ENCODE data around the gene DDX51.

DNA sequence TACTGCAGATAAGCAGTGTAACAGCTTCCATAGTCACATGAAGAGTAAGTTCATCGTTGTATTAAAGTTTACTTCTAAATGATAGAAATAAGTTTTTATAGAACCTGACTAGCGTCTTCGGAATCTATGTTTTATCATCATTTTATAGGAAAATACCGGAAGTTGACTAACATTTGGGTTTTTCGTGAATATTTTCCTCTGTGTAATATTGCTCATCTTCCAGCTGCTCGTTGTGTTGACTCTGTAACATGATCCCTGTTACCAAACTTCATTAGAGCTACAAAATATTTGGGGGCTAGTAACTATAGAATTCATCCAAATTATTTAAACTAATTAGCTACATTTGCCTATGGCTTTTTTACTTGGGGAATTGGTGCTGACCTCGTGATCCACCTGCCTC lies 37.2 kb downstream of the DDX51 start:
- TF ChIP-seq, protein P1, sequence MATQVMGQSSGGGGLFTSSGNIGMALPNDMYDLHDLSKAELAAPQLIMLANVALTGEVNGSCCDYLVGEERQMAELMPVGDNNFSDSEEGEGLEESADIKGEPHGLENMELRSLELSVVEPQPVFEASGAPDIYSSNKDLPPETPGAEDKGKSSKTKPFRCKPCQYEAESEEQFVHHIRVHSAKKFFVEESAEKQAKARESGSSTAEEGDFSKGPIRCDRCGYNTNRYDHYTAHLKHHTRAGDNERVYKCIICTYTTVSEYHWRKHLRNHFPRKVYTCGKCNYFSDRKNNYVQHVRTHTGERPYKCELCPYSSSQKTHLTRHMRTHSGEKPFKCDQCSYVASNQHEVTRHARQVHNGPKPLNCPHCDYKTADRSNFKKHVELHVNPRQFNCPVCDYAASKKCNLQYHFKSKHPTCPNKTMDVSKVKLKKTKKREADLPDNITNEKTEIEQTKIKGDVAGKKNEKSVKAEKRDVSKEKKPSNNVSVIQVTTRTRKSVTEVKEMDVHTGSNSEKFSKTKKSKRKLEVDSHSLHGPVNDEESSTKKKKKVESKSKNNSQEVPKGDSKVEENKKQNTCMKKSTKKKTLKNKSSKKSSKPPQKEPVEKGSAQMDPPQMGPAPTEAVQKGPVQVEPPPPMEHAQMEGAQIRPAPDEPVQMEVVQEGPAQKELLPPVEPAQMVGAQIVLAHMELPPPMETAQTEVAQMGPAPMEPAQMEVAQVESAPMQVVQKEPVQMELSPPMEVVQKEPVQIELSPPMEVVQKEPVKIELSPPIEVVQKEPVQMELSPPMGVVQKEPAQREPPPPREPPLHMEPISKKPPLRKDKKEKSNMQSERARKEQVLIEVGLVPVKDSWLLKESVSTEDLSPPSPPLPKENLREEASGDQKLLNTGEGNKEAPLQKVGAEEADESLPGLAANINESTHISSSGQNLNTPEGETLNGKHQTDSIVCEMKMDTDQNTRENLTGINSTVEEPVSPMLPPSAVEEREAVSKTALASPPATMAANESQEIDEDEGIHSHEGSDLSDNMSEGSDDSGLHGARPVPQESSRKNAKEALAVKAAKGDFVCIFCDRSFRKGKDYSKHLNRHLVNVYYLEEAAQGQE (IDR thresholded peaks at IDR 0.05; ENCODE audit: low read depth), result no peak
- TF ChIP-seq EP300 (IDR thresholded peaks at IDR 0.05; ENCODE audit: borderline replicate concordance), result no peak
- no peak for TF ChIP-seq CEBPB (IDR thresholded peaks at IDR 0.05)
- TF ChIP-seq FOXM1 (IDR thresholded peaks at IDR 0.05; ENCODE audit: borderline replicate concordance, low read depth), result no peak
- TF ChIP-seq ZBTB7A (IDR thresholded peaks at IDR 0.05; ENCODE audit: low read depth), result no peak
- no peak for TF ChIP-seq RAD21 (IDR thresholded peaks at IDR 0.05; ENCODE audit: low read depth)
- no peak for TF ChIP-seq TEAD4 (IDR thresholded peaks at IDR 0.05)
- TF ChIP-seq, protein P2, sequence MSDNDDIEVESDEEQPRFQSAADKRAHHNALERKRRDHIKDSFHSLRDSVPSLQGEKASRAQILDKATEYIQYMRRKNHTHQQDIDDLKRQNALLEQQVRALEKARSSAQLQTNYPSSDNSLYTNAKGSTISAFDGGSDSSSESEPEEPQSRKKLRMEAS (IDR thresholded peaks at IDR 0.05), result no peak
- no peak for TF ChIP-seq NFIC (IDR thresholded peaks at IDR 0.05)
- TF ChIP-seq, protein P3, sequence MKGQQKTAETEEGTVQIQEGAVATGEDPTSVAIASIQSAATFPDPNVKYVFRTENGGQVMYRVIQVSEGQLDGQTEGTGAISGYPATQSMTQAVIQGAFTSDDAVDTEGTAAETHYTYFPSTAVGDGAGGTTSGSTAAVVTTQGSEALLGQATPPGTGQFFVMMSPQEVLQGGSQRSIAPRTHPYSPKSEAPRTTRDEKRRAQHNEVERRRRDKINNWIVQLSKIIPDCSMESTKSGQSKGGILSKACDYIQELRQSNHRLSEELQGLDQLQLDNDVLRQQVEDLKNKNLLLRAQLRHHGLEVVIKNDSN (IDR thresholded peaks at IDR 0.05), result no peak
- no peak for TF ChIP-seq TAF1 (IDR thresholded peaks at IDR 0.05; ENCODE audit: low read depth)
- no peak for TF ChIP-seq CREB1 (IDR thresholded peaks at IDR 0.05; ENCODE audit: low read depth)
